Renal pelvis (tissue), 12 donors: ENCODE data around the gene PEX7. TPM values are rescaled to one million over a fixed set of nuclear protein-coding genes. Genes with fewer than 3 reads are reported as not detected.

Source experiments
- DNase-seq: peaks from one replicate; pipeline ENCODE4 v3.0.0-alpha.2; 2013
- long read RNA-seq, 16 experiments: transcript quantifications; one replicate each; lab custom pipeline, GENCODE V29; 2026
- polyA plus RNA-seq, 3 donors: library from polyadenylated mRNA; unstranded; fragments of 120-200 nt; gene quantifications; one replicate each; pipeline ENCODE4 v1.2.1, GENCODE V29; 2013; ENCODE audit not compliant: insufficient read length in 3 of 3

Gene PEX7
- polyA plus RNA-seq, result 10 to 100 TPM; 10.6 to 14.2 (median 11.2) TPM
- long read RNA-seq, donor 1, transcript PEX7-201 (10 exons, 1,464 nt), result major isoform, 7 of 7 reads
- long read RNA-seq, donor 1, partial matches to known transcripts, result 0 of 7 reads
- long read RNA-seq, donor 1, other reads (novel, unspliced or antisense), result 0 of 7 reads
- long read RNA-seq, donor 2, transcript PEX7-201 (10 exons, 1,464 nt), result major isoform, 7 of 7 reads
- long read RNA-seq, donor 2, partial matches to known transcripts, result 0 of 7 reads
- long read RNA-seq, donor 2, other reads (novel, unspliced or antisense), result 0 of 7 reads
- long read RNA-seq, donor 3, partial matches to known transcripts, result 0 of 4 reads
- long read RNA-seq, donor 3, other reads (novel, unspliced or antisense), result 0 of 4 reads
- long read RNA-seq, donor 4, transcript PEX7-201 (10 exons, 1,464 nt), result major isoform, 6 of 12 reads
- long read RNA-seq, donor 4, partial matches to known transcripts, result 5 of 12 reads
- long read RNA-seq, donor 4, other reads (novel, unspliced or antisense), result 0 of 12 reads
- long read RNA-seq, donor 5, partial matches to known transcripts, result 0 of 2 reads
- long read RNA-seq, donor 5, other reads (novel, unspliced or antisense), result 0 of 2 reads
- long read RNA-seq, donor 6, partial matches to known transcripts, result 0 of 2 reads
- long read RNA-seq, donor 6, other reads (novel, unspliced or antisense), result 0 of 2 reads
- long read RNA-seq, donor 7, transcript PEX7-201 (10 exons, 1,464 nt), result major isoform, 5 of 5 reads
- long read RNA-seq, donor 7, partial matches to known transcripts, result 0 of 5 reads
- long read RNA-seq, donor 7, other reads (novel, unspliced or antisense), result 0 of 5 reads
- long read RNA-seq, donor 8, partial matches to known transcripts, result 0 of 2 reads
- long read RNA-seq, donor 8, other reads (novel, unspliced or antisense), result 0 of 2 reads
- long read RNA-seq, donor 9, transcript PEX7-201 (10 exons, 1,464 nt), result major isoform, 9 of 9 reads
- long read RNA-seq, donor 9, partial matches to known transcripts, result 0 of 9 reads
- long read RNA-seq, donor 9, other reads (novel, unspliced or antisense), result 0 of 9 reads
- long read RNA-seq, donor 10, transcript PEX7-201 (10 exons, 1,464 nt), result major isoform, 6 of 6 reads
- long read RNA-seq, donor 10, partial matches to known transcripts, result 0 of 6 reads
- long read RNA-seq, donor 10, other reads (novel, unspliced or antisense), result 0 of 6 reads
- long read RNA-seq, donor 11, partial matches to known transcripts, result 0 of 4 reads
- long read RNA-seq, donor 11, other reads (novel, unspliced or antisense), result 0 of 4 reads
- long read RNA-seq, donor 12, partial matches to known transcripts, result 0 of 4 reads
- long read RNA-seq, donor 12, other reads (novel, unspliced or antisense), result 0 of 4 reads
- long read RNA-seq, donor 13, partial matches to known transcripts, result 0 of 3 reads
- long read RNA-seq, donor 13, other reads (novel, unspliced or antisense), result 0 of 3 reads
- long read RNA-seq, donor 14, partial matches to known transcripts, result 0 of 3 reads
- long read RNA-seq, donor 14, other reads (novel, unspliced or antisense), result 0 of 3 reads
- long read RNA-seq, donor 15, transcript PEX7-201 (10 exons, 1,464 nt), result major isoform, 7 of 7 reads
- long read RNA-seq, donor 15, partial matches to known transcripts, result 0 of 7 reads
- long read RNA-seq, donor 15, other reads (novel, unspliced or antisense), result 0 of 7 reads
- long read RNA-seq, donor 16, transcript PEX7-201 (10 exons, 1,464 nt), result major isoform, 6 of 6 reads
- long read RNA-seq, donor 16, partial matches to known transcripts, result 0 of 6 reads
- long read RNA-seq, donor 16, other reads (novel, unspliced or antisense), result 0 of 6 reads

DNA sequence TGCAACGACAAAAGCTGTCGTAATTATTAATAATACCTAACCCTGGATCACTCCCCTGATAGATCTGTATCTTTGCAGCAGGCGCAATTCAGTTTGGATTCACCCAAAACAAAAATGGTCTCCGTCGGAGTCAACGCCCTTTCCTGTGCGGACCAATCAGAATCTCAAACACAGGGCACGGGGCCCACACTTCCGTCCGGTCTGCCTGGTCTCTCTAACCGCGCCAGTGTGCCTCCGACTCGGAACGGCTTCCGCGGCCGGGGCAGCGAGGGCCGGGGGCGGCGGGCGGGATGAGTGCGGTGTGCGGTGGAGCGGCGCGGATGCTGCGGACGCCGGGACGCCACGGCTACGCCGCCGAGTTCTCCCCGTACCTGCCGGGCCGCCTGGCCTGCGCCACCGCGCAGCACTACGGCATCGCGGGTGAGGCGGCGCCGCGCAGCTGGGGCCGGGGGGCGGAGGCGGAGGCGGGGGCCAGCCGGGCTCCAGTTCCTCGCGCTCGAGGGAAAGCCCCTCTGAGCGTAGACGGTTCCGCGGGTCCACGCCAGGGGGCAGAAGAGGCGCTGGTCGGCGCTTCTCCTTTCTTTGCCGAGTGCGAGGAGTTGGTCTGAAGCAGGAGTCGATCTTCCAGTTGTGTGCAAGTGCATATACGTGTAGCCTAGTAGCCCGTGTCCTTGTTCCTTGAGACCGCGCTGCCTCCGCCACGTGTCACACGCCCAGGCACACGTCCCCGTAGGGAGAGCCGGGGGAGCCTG lies at the start of gene PEX7:
PEX7 (plus strand) TSS at position 217 of the 752 bp plus-strand sequence; CDS start at position 291, 74 bp downstream.
- DNase-seq, result peak; percentile 94

DNA sequence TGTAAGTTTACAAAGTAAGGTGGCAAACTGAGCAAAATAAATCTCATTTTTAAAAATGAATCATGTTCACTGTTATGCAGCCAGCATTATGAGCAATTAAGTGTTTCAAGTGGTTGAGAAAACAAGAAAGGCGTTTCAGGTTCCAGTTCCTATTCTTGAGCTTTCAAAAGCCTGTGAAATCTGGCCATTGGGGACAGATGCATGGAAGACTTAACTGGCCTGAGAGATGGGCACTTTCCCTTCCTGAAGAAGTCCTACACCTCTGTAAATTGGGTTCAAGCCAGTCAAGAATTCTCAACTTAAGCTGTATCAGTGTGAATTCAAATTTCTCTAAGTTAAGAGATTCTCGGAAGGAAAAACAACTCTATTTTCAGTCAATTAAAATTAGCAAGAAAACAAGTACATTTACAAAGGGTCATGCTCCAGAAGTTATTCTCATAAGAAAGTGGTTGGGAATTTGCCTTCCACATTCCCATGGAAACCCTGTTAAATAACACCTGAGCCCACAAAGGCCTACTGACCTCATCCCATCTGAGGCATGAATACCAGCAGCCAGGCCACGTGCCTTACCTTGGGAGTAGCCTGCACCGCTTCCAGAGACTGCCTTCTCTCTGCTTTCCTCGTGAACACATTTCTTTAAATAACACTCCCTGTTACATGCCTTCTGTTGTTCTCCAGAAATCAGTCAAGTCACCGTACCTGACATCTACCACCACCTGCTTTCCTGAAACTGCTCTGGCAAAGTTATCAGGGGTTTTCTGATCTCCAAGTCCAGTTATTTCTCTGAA lies 49.5 kb upstream of the PEX7 start:
- DNase-seq, result peak; percentile 73

GRCh38 chr6:136773473-136773796 lies 49.0 kb upstream of the PEX7 start:
- no peak for DNase-seq

DNA sequence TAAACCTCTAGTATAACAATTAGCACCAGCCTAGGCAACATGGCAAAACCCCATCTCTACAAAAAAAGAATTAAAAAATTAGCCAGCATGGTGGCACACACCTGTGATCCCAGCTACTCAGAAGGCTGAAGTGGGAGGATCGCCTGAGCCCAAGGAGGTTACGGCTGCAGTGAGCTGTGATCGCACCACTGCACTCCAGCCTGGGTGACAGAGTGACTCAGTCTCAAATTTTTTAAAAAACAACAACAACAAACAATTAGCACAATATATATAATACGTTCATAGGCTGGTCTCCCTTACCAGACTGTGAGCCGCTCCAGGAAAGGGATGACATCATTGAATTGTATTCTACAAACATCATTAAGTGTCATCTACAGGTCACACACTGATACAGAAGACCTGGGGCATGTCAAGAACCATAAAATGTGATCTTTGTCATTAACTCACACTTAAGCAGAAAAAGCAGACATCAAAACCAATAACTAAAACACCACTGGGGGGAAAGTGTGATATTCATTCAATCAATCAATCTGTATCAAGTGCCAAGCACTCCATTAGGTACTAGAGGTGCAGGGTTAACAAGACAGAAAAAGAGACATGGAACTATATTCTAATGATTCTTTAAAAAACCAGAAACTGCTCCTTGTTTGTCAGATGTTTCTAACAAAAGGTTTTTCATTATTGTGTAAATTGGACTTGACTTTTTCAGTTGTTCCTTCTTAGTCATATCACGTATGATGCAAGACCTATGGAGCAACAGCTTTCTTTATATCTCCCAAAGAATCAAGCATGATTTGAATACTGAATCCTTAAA lies 48.0 kb upstream of the PEX7 start:
- no peak for DNase-seq

DNA sequence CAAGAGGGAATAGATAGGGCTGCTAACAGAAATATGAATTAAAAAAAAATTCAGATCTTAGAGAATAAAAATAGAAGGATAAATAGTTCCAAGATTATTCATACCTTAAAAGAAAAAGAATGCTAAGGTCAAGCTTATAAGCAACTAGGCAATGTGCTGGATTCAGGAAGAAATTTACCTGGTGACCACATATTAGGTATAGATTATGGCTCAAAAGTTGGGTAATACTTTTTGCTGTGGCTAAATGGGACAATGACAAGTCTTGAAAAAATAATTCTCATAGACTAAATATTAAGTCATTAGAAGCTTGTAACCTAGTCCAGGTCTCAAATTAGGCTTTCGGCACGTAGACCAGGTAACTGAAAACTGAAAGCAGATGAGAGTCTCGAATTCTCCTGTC lies 47.3 kb upstream of the PEX7 start:
- no peak for DNase-seq

- DNase-seq, result no peak
These were observed 46.8 kb upstream of the PEX7 start for GRCh38 chr6:136775548-136775947.

GRCh38 chr6:136777651-136778050 lies 44.7 kb upstream of the PEX7 start:
- no peak for DNase-seq

- no peak for DNase-seq
These were observed 42.7 kb upstream of the PEX7 start for GRCh38 chr6:136779682-136780081.

- DNase-seq, result no peak
These were observed 41.4 kb upstream of the PEX7 start for GRCh38 chr6:136780972-136781371.

GRCh38 chr6:136782021-136782770 lies 40.2 kb upstream of the PEX7 start:
- DNase-seq, result no peak

DNA sequence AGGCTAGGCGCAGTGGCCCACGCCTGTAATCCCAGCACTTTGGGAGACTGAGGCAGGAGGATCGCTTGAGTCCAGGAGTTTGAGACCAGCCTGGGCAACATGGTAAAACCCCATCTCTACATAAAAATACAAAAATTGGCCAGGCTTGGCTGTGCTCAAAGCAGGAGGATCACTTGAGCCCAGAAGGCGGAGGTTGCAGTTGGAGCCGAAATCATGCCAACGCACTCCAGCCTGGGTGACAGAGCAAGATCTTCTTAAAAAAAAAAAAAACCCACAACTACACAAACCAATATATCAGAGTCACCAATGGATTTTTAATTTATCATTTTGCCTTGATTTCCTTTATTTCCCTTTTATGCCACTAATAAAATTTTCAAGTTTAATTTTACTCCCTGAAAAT lies 39.4 kb upstream of the PEX7 start:
- no peak for DNase-seq

- no peak for DNase-seq
These were observed 38.7 kb upstream of the PEX7 start for GRCh38 chr6:136783495-136784270.

- DNase-seq, result no peak
These were observed 38.1 kb upstream of the PEX7 start for GRCh38 chr6:136784271-136784664.

DNA sequence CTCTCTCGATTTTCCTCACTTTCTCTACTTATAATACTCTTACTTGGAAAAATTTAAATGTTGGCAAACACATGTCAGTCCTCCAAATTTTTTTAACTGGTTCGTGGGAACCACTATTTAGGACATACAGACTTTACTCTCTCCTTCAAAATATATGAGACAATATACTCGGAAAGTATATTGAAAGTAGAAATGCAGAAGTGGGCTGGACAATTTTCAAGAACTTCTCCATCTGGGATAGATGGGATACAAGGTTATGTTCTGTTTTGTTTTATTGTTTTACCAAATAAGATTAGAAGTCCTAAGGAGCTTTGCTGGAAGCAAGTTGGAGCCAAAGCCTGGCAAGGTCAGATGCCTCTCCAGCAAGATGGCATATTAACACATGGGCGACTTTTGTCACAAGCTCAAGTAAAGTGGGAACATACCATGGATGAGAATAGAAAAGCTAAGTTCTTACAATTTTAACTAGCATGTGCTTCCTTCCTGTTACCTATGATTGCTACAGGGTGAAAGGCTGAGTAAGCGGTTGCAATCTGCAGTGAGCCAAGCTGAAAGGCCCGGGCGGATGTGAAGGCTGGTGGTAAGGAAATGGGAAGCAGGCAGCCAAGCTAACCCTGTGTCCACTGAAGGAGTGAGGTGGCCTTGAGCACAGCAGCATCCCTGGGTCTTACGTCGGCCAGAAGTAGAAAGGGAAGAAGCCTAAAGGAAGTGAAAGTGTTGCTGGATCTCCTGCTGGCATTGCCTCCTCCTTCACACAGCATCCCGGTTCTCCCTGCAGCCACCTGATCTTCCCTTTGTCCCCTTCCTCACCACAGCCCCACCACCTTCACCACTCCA lies 37.3 kb upstream of the PEX7 start:
- DNase-seq, result no peak

DNA sequence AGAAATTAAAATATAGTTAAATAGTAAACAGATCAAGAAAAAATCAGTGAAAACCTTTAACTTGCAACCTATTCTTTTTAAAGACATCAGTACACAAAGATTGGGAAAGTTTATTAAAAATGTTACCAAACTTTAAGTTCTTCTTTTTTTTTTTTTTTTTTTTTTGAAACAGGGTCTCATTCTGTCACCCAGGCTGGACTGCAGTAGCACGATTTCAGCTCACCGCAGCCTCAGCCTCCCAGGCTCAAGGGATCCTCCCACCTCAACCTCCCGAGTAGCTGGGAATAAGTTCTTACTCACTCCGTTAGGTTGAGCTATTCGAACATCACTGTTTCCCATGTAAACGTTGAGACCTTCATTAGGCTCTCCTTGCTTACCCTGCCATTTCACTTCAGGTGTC lies 35.7 kb upstream of the PEX7 start:
- no peak for DNase-seq

DNA sequence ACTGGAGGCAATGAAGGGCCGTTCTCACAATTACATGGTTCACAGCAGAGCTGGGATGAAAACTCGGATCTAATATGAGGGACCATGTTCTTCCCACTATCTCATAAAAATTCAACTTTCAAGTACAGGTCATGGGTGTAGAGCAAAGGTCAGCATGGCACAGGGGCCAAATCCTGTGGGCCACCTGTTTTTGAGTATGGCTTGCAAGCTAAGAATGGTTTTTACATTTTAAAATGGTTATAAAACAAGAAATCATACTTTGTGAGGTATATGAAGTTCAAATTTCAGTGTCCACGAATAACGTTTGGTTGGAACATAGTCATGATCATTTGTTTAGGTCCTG lies 34.7 kb upstream of the PEX7 start:
- DNase-seq, result no peak
